ENCODE results near the gene LYST. TPM values are rescaled to one million over a fixed set of nuclear protein-coding genes. Genes with fewer than 3 reads are reported as not detected.

Gene LYST
- total and polyA plus RNA-seq, 2 donors (not counting 3 experiments of a cell fraction or from before 2014, with no cell fraction given): 3.1 to 9.6 TPM

GRCh38 chr1:235670157-235670776, 196.4 kb downstream of the LYST start:
- H3K27ac ChIP-seq (ENCODE audit: insufficient read depth, low read depth, low read length): no peak overlapping the region
- H3K4me2 ChIP-seq (ENCODE audit: insufficient read depth, low read length): no peak overlapping the region
- H3K9me1 ChIP-seq (replicated peaks; ENCODE audit: control insufficient read depth, extremely low read depth, insufficient read depth, low read length): no peaks in the 10 kb centered on the region
- H2AFZ ChIP-seq (ENCODE audit: low read depth, low read length): no peak overlapping the region
- FAIRE-seq: peak; percentile 38
- POLR2A ChIA-PET: no interaction called here
- no peak overlapping the region for H3K4me3 ChIP-seq (replicated peaks in 1 of 3; ENCODE audit: insufficient read depth in 1 of 3, low read depth in 1 of 3, low read length in 3 of 3)
- H3K79me2 ChIP-seq (ENCODE audit: control insufficient read depth, insufficient read depth, low read length): no peaks in the 10 kb centered on the region
- BruUV-seq (replicated peaks): no TSS peak
- DNase-seq (ENCODE audit: low read depth, low spot score): peak; percentile 21
- no peaks in the 10 kb centered on the region for H3K4me1 ChIP-seq (ENCODE audit: control insufficient read depth, extremely low read depth, insufficient read depth, low read length)
- intact Hi-C loops (cut with micrococcal nuclease): no loop called here
- dilution Hi-C loops (cut with MboI; ENCODE audit: extremely low pct_ligation_motif_present, low sequenced_read_pairs): no loop called here
- H3K9ac ChIP-seq (replicated peaks; ENCODE audit: extremely low read depth, insufficient read depth, low read length): no peak overlapping the region
- CTCF ChIA-PET: no interaction called here
- TF ChIP-seq POLR2AphosphoS5 (IDR thresholded peaks at IDR 0.05; ENCODE audit: insufficient read depth, low read depth, low read length): no peak
- TF ChIP-seq EZH2 (IDR thresholded peaks at IDR 0.05; ENCODE audit: borderline replicate concordance, low read depth, low read length, severe bottlenecking): no peak
- TF ChIP-seq JUN (IDR thresholded peaks at IDR 0.05; ENCODE audit: borderline replicate concordance, insufficient read depth, insufficient read length, low read depth): no peak
- TF ChIP-seq MAX (IDR thresholded peaks at IDR 0.05; ENCODE audit: insufficient read depth, insufficient read length): no peak
- TF ChIP-seq CTCF (IDR thresholded peaks at IDR 0.05; ENCODE audit: extremely low read depth in 1 of 2, insufficient read depth in 1 of 2, low read depth in 1 of 2, low read length in 2 of 2): no peak
- H4K20me1 ChIP-seq (replicated peaks; ENCODE audit: control insufficient read depth, extremely low read depth, insufficient read depth, low read length): no peaks in the 10 kb centered on the region
- H3K9me3 ChIP-seq (replicated peaks; ENCODE audit: control insufficient read depth, insufficient read depth, low read length): peaks cover 5% of the 10 kb centered on the region
- H3K36me3 ChIP-seq (ENCODE audit: control insufficient read depth in 2 of 2, extremely low read depth in 1 of 2, insufficient read depth in 2 of 2, low read length in 2 of 2): peaks cover 0 to under 1% of the 10 kb centered on the region in 2 experiments
- no peaks in the 10 kb centered on the region for H3K27me3 ChIP-seq (ENCODE audit: control insufficient read depth in 2 of 2, insufficient read depth in 2 of 2, low read length in 2 of 2)
